HTR-8/SVneo (cell line): ENCODE results near the gene MACROD2.

Source experiments
- DNase-seq: peaks from one replicate; pipeline ENCODE4 v3.0.0; 2011; ENCODE audit warnings: low spot score, mixed read lengths; ENCODE audit not compliant: insufficient read length
- FAIRE-seq: peaks from 2 replicates; lab custom pipeline; 2011; peaks lifted over from hg19 to GRCh38; lab: Jason Lieb, UNC

Gene MACROD2

DNA sequence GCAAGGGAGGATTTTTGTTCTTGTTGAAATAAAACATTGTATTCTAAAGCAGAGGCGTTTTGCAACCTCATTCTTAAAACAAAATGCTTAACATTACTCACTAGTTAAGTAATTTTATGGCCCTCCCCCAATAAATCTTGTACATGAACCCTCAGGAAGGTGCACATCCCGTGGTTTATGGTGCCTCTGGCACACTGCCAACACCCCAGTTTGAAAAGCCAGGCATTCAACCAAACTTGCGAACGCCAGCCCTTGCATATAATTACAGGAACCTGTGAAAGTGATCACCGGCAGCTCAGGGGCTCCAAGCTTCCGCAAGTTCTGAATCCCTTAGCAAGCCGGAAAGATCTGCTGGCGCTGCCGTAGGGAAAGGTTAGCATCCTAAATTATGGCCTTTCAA is 1451.1 kb downstream of the MACROD2 start:
- FAIRE-seq (no peak), DNase-seq (no peak)

DNA sequence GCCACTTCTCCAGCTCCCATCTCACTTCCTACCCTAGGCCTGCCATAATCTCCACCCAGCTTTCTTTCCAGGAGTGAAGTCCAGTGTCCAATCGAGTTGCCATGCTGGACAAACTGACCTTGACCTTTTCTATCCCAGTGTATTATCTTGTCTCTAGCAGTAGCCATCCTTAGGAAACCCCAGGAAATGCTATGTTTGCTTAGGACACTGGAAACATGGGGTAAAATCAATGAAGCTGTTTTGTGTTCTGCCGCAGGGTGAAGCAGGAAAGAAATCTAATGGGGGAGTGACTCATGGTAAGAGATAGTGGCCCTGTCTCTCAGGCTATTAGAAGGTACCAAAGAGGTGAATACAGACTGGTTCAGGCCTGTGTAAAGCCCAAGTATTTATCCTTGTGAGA is 1452.2 kb downstream of the MACROD2 start:
- DNase-seq (no peak), FAIRE-seq (no peak)

DNA sequence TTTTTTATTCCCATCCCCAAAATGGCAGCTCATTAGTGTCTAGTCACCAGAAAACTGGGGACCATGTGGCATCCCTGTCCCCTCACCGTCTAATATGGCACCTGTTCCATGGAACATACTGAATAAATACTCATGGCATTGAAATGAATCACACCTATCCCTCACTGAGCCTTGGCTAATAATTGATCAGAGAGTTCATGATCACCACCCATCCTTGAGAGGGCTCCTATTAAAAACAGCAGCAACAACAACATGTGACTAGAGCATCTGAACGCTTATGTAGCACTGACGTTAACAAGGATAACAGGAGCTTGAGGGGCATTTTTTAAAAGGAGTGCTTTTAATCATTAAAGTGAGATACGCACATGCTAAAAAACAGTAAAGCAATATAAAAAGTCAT is 1453.7 kb downstream of the MACROD2 start:
- DNase-seq (no peak), FAIRE-seq (no peak)

DNA sequence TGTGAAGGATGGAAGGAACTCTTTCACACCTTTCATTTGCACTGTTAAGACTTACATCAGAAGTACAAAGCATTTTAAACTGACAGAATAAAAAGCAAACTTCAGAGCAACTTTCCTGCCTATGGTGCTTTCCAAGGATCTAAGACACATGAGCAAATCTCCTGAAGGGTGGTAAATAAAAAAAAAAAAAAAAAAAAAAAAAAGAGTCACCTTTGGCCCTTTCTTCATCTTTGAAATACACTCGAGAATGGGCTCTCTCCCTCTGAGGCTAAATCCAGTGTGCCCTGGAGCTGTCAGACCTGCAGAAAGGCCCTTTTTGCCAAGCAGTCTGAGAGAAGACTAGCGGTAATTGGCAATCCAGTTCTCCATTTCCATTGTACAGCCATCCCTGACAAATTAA is 1455.9 kb downstream of the MACROD2 start:
- FAIRE-seq (no peak), DNase-seq (no peak)

DNA sequence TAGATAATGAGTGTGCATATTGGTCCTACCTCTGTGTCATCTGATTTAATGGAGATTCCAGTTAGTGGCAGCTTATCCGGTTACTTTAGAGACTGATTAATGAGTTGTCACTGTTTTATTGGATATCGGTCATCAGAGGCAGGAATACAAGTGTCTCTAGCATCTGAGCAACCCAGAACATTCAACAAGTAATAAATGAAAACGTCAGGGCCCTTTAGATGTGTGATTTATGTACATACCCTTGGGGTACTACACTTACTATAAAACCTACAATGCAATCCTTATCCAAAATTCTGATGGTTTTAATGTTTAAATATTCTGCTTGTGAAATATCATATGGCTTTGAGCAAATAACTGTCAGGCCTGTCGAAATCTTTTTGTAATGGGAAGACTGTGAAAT is 1460.0 kb downstream of the MACROD2 start:
- FAIRE-seq (no peak), DNase-seq (no peak)

DNA sequence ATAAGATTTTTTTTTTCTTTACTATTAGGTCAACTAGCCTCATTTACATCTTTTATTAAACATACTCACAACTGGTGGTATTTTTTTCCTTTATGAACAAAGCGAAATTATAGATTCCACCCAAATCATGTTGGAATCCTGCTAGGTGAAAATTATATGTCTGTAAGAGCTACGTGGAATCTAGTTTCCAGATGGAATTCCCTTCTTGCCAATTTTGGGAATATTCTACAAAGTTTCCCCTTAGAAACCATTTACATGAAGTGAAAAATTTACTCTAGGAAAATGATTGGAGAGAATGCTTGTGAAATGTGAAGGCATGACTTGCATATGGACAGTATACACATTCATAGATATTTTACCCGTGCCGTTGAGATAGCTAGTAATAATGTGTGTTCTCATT is 1466.6 kb downstream of the MACROD2 start:
- FAIRE-seq (no peak), DNase-seq (no peak)

DNA sequence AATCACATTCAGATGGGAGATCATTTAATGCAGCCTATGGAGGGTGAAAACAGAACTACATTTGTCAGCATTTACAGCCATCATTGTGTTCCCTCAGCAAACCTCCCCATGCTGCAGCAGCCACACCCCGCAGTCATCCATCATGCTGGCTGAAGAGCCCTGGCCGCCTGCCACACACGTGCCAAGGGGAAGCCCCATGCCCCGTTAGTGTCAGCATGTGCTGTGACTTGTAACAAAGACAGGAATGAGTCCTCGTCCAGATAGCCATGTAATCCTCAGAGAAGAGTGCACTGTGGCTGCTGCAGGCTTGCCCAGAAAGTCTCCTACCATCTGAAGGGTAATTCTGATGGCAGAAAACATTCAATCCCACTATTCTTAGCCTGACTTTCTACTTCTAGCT is 1480.2 kb downstream of the MACROD2 start:
- DNase-seq (no peak), FAIRE-seq (no peak)

DNA sequence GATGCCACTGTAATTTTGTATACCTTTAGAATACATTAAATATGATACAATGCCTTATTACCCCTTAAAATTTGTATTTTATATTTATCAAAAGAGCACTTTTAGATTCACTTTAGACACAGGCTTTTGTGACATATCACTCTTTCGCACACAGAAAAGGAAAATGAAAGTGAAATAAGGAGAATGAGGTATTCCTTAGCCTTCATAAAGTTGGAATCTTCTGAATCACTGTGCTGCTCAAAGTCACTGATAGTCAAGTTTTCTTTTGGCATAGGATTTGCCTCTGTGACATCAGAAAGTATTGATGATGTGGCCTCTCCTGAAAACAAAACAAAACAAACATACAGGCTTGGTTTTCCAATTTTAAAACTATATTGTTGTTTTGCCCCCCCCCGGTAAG is 1480.9 kb downstream of the MACROD2 start:
- DNase-seq (no peak), FAIRE-seq (no peak)

DNA sequence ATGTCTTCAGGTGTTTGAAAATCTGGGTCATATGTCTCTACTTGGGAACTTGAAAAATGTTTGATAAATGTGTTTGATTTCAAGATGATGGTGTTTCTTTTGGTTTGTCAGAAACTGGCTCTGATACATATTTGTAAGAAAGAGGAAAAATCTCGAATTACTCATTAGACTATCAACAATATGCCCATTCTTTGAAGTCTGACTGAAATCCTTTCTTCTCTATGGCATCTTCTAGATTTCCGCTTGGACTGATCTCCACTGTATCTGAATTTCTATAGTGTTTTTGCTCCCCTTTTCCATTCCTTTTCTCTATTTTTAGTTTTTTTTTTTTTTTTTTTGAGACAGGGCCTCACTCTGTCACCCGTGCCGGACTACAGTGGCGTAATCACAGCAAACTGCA is 1481.5 kb downstream of the MACROD2 start:
- no peak for FAIRE-seq
- no peak for DNase-seq

DNA sequence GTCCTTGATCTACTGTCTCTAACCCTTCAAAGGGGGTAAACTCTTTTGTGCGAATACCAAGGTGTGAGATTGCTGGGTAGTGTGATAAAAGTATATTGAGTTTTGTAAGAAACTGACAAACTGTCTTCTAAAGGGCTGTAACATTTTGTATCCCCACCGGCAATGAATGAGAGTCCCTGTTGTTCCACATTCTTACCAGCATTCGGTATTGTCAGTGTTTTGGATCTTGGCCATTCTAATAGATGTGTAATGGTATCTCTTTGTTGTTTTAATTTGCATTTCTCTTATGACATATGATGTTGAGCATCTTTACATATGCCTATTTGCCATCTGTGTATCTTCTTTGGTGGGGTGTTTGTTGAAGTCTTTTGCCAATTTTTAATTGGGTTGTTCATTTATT is 1487.2 kb downstream of the MACROD2 start:
- DNase-seq (no peak), FAIRE-seq (no peak)

DNA sequence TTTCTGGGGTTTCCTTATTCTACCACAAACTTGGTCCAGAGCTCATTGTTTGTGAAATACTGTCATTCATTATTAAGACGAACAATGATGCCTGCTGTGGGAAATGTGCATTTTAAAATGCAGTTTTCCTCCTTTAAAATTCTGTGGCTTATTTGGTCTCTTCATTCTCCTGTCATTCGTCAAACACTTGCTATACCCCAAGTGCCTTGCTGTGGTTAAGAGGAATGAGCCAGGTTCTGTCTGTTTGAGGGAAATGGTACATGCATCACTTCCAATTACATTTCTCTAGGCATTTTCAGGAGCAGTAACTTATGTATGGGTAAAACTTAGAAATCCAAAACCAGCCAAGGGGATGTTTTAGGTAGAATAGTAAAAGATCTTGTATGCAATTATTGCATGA is 1490.2 kb downstream of the MACROD2 start:
- DNase-seq, result no peak
- FAIRE-seq, result no peak

DNA sequence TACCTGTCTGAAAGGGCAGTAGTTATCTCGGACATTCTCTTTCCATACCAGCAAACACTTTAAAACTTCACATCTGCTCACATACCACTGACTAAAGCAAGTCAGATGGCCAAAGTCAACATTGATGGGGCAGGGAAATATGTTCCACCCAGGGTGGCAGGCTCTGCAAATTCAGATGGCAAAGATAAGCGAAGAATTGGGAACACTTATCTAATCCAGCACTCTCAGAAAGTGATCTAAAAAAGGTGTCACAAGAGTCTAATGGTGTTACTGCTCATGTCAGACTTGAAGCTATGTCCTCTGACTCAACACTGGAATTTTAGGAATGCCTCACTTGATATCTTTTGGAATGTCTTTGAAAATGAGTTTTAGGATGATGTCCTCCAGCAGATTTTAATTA is 1491.7 kb downstream of the MACROD2 start:
- no peak for DNase-seq
- no peak for FAIRE-seq

DNA sequence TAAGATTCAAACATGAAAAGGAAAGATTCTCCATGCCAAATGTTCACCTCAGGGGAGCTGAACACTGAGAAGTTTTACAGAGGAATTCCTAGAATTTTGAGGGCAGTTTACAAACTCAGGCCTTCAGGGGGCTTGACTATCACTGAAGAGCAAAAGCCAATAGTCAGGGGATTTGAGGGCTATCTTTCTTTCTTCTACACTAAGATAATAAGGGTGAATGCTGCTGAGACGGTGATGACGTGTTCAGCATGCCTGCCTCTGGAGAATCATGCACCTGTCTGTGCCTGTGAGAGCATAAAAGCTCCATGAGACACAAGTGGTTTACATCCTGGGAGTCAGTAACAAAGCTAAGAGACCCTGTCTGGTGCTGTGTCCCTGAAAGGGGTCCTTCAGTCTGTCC is 1492.4 kb downstream of the MACROD2 start:
- FAIRE-seq, result no peak
- DNase-seq, result no peak

DNA sequence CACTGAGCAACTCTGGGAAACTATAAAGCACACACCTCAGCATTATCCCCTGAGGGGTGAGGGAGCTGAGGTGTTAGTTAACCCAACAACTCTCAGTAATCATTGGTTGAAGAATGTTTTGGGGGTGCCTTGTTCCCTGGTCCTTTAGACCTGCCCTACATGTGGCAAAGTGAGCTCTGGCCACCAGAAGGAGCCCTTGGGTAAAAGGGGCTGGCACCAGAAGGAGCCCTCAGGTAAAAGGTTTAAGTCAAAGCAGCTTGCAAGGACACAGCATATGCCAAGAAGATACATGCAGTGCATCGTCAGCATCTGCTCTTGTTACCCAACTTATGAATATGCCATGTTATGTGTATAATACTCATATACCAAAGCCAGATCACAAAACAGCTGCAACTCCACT is 1496.3 kb downstream of the MACROD2 start:
- FAIRE-seq, result no peak

DNA sequence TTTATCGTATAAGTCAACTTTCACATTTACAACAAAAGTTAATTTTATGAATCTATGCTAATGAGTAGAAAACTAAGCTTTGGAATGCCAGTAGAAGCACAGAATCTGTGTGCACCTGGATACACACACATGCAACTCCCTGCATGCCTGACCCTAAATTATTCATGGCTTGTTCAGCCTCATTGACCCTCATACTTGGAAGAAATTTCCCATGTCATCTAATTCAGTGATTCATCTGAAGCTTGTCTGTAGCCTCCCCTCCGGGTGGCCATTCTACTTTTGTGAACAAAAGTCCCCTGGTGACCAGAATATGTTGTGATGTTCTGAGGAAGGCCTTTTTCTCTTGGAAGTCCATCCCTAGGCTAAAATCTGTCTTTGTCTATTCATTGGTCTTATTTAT is 1499.5 kb downstream of the MACROD2 start:
- FAIRE-seq (no peak), DNase-seq (no peak)

More for the DNA sequence above, 1496.3 kb downstream of the MACROD2 start:
- DNase-seq, result no peak

DNA sequence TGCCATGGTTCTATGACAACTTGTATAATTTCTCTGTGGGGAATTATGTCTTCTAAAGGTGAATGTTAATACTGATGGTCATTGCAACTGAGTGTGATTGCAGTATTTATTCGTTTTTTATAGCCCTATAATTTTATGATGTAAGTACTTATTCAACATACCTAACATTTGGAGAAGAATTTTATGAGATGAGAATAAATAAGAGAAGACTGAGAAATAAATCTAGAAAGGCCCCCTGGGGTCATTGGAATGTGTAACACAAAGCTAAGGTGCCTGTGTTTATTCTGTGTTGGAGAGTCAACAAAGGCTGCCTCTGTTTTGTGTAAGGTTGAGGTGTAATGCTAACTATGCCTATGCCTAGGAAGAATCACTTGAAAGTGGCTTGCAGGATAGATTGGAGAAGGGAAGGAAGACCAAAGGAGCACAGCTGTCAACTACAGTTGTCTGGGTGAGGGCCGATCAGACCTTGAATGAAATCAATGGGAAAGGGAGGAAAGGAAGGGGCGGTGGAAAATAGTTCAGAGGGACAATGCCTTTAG is 1501.3 kb downstream of the MACROD2 start:
- FAIRE-seq (no peak), DNase-seq (no peak)

DNA sequence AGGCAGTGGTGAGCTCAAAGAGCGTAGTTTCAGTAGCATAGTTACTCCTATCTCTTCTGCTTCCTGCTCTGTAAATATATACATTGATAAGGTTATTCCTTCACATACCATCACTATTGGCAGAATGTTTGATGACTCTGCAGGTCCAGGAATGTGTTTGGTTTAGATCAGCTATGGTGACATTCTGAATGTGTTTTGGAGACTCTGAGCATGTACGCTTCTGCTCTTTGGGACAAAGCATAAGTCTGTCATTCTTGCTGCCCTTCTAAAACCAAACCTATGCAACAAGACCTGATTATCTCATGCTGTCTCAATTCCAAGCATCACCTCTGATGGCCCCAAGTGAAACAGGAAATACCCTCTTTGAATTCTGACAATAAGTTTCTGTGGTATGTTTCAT is 1503.6 kb downstream of the MACROD2 start:
- FAIRE-seq (no peak), DNase-seq (no peak)

DNA sequence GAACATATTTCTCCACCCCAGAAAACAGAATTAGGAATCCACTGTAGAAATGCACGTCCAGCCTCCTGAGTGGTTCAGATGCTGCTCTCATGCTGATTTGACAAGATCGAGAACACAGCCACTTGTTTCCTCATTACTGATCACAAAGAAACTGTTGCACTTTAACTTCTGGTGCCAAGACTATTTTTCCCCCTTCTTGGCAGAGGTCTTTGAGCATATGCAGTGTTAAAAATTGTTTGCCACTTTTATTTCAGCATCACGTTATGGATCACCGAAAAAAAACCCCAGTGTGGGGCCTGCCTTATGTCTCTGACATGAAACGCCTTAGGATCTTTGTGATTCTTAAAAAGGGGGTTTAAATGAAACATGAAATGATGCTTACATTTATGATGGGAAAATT is 1511.0 kb downstream of the MACROD2 start:
- DNase-seq (no peak), FAIRE-seq (no peak)

DNA sequence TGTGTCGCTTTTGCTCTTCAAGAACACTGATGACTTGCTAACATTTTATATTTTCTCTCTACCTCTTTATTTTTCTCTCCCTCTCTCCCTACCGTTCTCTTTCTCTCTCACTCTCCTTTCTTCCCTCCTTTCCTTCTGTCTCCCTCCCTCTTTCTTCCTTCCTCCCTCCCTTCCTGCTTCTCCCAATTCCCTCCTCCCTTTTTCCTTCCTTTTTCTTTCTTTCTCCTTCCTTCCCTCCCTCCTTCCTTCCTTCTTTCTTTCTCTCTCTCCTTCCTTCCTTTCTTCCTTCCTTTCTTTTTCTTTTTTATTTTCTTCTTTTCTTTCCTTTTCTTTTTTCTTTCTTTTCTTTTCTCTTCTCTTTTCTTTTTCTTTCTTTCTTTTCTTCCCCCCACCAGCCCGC is 1511.8 kb downstream of the MACROD2 start:
- FAIRE-seq (no peak), DNase-seq (no peak)

DNA sequence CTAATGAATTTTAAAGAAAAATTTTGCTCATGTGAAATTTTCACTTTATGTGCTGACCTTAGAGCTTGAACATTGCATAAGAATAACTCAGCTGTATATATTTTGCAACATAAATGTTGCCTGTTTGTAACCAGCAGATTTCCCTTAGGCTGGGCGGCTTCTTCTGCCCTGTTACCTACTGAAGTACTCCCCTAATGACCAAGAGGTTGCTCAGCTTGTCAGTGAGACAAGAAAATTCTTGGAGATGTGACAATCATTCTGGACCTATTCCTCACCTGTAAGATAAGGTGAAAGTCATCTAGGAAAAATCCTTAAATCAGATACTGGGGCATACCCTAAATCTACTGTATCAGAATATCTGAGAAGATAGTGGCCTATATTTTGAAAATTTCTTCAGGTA is 1516.2 kb downstream of the MACROD2 start:
- no peak for DNase-seq
- no peak for FAIRE-seq

DNA sequence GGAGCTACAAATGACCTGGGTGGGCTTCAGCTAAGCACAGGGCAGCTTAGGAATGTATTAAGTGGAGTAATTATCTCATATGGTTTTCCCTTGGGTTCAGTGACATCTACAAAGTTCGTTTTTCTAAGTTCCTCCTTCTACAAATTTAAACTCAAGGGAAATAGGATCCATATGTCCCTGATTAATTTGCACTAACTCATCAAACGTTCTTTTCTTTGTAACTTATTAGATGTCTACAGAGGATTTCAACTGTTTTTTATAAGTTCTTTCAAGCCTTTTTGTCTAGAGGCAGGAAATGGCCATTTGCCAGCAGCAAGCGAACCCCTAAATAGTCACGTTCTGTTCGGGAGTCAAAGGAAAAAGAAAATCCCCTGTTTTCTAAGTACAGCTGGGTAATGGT is 1517.6 kb downstream of the MACROD2 start:
- FAIRE-seq (no peak), DNase-seq (no peak)

DNA sequence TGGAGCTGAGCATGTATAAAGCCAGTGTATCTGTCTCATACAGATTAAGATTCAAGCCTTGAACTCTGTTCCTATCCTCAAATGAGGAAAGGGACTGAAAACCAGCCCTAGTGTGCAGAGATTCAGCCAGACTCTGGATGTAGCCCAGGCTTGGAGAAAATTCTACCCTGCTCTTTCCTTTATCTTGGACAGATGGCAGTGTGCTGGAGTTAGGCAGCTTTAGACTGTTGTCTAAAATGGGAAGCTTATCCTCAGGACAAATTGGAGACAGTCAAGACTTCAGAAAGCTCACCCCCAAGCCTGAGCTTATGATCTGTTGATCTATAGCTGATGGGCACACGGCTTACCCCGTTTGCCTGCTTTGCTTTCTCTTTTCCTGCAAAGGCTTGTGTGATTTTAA is 1520.4 kb downstream of the MACROD2 start:
- DNase-seq, result no peak
- no peak for FAIRE-seq

DNA sequence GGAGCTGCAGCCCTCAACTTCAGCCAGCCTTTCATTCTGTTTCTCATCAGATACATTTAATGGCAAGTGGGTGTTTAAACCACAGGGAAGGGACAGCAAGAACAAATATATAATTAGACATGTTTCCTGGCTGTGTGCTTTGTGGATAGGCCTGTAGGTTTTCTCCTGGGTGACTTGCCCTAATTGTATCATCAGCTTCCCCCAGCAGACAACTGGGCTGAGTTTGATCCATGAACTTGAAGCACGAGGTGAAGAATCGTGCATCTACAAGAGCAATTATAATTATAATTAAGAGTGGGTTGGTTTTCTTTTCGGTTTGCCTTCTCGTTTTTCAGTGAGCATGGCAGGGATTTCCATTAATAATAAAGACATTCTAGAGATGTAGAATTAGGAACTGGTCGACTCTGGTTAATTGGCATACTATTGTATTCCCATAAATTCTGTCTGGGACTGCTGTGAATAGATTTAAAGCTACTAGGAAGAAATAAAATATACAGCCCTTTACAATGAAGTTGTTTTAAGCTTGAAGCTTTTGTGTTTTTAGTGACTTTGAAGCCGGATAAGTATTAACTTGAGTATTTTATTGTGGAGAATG is 1525.7 kb downstream of the MACROD2 start:
- DNase-seq (no peak), FAIRE-seq (no peak)
